HG02938 (cell line): ENCODE measurements around the gene NCOR1.
"Not testable (repeated sequence)": the region's sequence is repeated elsewhere in the genome, so short reads cannot be mapped to it uniquely, and the experiment has no call there.

Experiments used
- ATAC-seq: cut with Tn5 transposase; IDR thresholded peaks from one replicate; pipeline ENCODE4 v1.9.1; 2021; ENCODE audit warnings: mild to moderate bottlenecking, moderate library complexity; ENCODE audit not compliant: unreplicated experiment

The NCOR1 gene

GRCh38 chr17:16215273-16215964, at the start of gene NCOR1:
Gene NCOR1 (minus strand): TSS chr17:16215534. CDS start chr17:16194569, 20,965 bp downstream.
- ATAC-seq, result peak; percentile 70

DNA sequence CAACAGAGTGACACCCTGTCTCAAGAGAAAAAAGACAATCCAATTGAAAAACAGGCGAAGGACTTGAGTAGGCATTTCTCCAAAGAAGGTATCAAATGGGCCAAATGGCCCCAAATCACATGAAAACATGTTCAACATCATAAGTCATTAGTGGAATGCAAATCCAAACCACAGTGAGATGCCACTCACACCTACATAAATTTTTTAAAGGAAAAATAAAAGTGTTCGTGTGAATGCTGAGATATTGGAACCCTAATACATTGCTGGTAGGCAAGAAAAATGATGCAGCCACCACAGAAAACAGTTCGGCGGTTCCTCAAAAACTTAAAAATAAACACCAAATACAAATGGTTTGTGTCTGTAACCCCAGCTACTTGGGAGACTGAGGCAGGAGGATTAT, 46.9 kb upstream of the NCOR1 start:
- ATAC-seq, result no peak

DNA sequence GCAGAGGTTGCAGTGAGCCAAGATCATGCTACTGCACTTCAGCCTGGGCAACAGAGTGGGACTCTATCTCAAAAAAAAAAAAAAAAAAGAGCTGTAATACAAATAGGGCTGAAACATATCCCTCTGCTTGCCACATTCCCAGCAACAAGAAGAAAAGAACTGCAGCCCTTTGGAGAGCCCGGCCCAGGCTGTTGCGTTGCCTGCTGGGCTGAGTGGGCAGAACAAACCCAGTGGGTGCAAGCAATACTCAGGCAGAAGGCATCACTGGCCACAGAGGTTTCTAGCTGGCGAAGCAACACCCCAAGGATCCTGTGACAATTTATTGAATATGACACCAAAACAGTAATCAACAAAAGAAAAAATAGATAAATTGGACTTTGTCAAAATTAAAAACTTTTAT, 45.7 kb upstream of the NCOR1 start:
- no peak for ATAC-seq

- no peak for ATAC-seq
Observed at GRCh38 chr17:16259926-16260325, 44.6 kb upstream of the NCOR1 start.

- no peak for ATAC-seq
Observed at GRCh38 chr17:16258901-16259300, 43.6 kb upstream of the NCOR1 start.

DNA sequence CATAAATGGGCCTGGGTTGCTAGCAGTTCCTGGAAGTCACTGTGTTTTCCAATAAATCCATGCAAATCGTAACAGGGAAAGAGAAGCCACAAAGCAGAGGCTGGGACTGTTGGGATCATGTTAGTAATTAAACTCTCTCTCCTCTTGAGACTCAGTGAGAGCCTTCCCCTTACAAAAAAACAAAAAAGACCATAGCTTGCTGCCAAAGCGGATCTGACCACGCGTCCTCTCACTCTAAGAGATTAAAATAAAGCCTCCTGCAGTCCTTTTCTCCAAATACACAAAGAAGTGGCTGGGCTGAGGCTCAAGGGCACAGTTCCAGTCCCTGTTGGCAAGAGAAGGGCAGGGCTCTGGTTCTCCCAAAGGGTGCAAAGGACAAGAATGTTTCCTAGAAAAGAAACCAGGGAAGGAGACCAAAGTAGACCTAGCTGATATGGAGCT, 40.2 kb upstream of the NCOR1 start:
- no peak for ATAC-seq

DNA sequence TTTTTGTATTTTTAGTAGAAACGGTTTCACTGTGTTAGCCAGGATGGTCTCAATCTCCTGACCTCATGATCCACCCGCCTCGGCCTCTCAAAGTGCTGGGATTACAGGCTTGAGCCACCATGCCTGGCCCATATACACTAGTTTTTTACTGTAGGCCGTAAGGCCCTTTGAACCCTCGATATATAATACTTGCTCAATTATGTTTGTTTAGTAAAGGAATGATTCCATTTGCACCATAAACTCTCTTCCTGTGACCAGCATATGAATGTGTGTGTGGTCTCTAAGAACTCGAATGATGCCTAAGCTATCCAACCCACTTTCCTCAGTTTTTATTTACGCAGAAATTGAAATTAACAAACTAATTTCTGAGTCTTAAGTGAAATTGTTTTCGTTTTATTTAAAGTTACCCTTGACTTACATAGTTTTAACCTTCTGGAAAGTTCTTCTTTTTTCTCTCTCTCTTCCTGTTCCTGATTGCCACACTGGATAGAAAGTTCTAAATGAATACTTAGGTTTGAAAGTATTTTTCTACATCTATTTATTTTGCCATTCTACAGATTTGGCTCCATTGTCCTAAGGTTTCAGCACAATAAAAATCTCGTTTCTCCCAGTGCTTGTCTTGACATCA, 39.6 kb upstream of the NCOR1 start:
- ATAC-seq, result no peak

DNA sequence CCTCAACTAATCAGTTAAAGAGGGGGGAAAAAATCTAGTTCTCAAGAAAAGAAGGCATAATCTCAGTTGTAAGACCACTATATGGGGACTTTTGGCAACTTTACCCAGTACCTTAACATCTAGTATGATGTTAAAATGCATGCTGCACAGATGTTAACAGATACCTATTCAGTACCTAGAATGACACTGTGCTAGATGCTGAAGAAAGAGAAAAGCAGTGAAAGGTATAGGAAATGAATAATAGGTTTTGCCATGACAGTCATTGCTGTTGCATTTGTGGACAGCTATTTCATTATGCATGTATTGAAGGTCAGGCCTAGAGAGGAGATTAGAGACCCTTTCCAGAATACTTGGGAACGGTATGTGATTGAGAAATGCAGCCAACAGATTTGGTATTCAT, 36.2 kb upstream of the NCOR1 start:
- no peak for ATAC-seq

- ATAC-seq, result no peak
Observed at GRCh38 chr17:16251043-16251442, 35.7 kb upstream of the NCOR1 start.

DNA sequence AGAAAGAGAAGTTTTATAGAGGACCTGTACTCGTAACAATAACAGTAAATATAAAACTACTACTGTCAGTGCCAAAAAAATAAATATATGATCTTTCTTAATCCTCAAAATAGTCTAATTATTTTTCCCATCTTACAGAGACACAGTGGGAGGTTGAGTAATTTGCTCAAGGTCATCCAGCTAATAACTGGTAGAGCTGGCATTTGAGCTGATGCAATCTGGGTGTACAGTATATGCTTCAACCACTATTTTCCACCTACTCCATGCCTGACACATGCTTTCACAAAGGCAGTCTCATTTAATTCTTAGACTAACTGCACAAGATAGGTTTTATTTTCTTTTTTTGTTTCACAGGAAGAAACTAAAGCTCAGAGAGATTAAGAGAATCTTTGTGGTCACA, 35.3 kb upstream of the NCOR1 start:
- ATAC-seq, result no peak

GRCh38 chr17:16247586-16247984, 32.3 kb upstream of the NCOR1 start:
- no peak for ATAC-seq

GRCh38 chr17:16243801-16244567, 28.6 kb upstream of the NCOR1 start:
- ATAC-seq, result no peak

GRCh38 chr17:16243385-16243784, 28.1 kb upstream of the NCOR1 start:
- no peak for ATAC-seq

DNA sequence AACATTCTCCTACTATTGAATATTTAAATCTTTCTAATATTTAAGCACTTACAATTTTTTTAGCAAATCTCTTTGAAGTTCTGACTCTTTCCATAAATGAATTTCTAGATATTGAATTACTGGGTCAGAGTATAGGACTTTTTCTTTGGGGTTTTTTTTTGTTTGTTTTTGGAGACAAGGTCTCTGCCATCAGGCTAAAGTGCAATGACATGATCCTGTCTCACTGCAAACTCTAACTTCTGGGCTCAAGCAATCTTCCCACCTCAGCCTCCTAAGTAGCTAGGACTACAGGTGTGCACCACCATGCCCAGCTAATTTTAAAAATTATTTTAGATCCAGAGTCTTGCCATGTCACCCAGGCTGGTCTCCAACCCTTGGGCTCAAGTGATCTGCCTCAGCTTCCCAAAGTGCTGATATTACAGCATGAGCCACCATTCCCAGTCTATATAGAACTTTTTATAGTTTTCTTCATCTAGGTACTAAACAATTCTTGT, 26.6 kb upstream of the NCOR1 start:
- no peak for ATAC-seq

GRCh38 chr17:16239931-16240330, 24.6 kb upstream of the NCOR1 start:
- ATAC-seq, result no peak

- ATAC-seq, result no peak
Observed at GRCh38 chr17:16232391-16232790, 17.1 kb upstream of the NCOR1 start.

DNA sequence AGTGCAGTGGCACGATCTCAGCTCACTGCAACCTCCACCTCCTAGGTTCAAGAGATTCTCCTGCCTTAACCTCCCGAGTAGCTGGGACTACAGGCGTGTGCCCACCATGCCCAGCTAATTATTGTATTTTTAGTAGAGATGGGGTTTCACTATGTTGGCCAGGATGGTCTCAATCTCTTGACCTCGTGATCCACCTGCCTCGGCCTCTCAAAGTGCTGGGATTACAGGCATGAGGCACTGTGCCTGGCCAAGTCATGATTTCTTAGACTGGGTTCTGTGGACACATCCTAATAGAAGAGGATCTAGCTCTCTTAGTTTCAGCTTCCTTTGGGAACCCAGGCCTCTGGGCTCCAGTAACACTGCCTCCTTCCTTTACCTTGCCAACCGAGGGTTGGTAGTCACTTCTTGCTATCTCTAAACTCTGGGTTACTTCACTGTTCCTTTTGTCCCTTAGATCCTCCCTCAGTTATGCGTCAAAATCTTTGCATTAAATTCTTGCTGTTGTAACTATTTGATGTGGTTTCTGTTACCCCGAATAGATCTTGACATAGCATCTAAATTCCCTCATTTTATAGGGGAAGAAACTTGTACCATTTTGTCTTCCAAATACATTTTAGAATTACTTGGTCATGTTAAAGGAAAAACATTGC, 14.7 kb upstream of the NCOR1 start:
- not testable (repeated sequence) for ATAC-seq

DNA sequence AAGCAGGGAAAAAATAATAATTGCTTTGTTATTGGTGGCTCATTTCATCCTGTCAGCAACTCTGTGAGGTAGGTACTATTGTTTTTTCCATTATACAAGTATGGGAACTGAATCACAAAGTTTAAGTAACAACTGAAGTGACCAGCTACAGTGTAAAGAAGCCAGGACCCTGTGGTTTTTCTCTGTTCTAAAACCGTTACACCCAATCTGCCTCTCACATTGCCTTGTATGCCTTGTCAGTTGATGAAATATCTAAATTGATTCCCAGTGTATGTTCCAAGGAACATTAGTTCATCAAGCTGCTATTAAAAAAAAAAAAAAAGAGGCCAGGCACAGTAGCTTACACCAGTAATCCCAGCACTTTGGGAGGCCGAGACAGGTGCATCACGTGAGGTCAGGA, 7.1 kb upstream of the NCOR1 start:
- no peak for ATAC-seq

- no peak for ATAC-seq
Observed at GRCh38 chr17:16217002-16217635, 1.8 kb upstream of the NCOR1 start, which contains the start of gene PIGL. Gene PIGL (plus strand): TSS chr17:16217210. CDS start chr17:16217227, 17 bp downstream.

GRCh38 chr17:16216341-16217001, 1.1 kb upstream of the NCOR1 start:
- ATAC-seq, result not testable (repeated sequence)
